ENCODE data around the gene MPIG6B.

DNA sequence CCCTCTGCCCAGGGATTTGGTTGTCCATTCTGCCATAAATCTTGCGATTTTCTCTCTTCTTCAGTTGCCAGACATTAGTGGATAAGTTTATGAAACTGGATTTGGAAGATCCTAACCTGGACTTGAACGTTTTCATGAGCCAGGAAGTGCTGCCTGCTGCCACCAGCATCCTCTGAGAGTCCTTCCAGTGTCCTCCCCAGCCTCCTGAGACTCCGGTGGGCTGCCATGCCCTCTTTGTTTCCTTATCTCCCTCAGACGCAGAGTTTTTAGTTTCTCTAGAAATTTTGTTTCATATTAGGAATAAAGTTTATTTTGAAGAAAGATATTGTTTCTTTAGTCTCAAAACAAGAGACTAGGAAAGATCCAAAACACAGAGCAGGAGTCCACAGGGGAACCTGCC, 39.2 kb downstream of the MPIG6B start, which contains the start of gene SAPCD1:
- TF ChIP-seq HOXB5 (CRISPR knock-in tag; IDR thresholded peaks at IDR 0.05), result no peak
- TF ChIP-seq MAZ (IDR thresholded peaks at IDR 0.05; ENCODE audit: borderline replicate concordance, low read depth, low read length), result no peak
- no peak for TF ChIP-seq RFX5 (IDR thresholded peaks at IDR 0.05)
- TF ChIP-seq CTCF (IDR thresholded peaks at IDR 0.05), result no peak
